Glutamatergic neuron (in vitro differentiated cells): ENCODE results near the gene SYT14. TPM values are rescaled to one million over a fixed set of nuclear protein-coding genes. Genes with fewer than 3 reads are reported as not detected.

ENCODE experiments used
- DNase-seq: peaks from one replicate; pipeline ENCODE4 v3.0.0; 2022
- H3K27ac Mint-ChIP-seq: one replicate; pipeline ENCODE4 v1.8.0; 2020; ENCODE audit warnings: mild to moderate bottlenecking, mixed read lengths, inconsistent platforms; ENCODE audit not compliant: unreplicated experiment
- H3K27me3 Mint-ChIP-seq: one replicate; pipeline ENCODE4 v1.8.0; 2020; ENCODE audit warnings: mild to moderate bottlenecking, moderate library complexity, mixed read lengths, inconsistent platforms; ENCODE audit not compliant: unreplicated experiment
- H3K36me3 Mint-ChIP-seq: one replicate; pipeline ENCODE4 v1.8.0; 2020; ENCODE audit warnings: mild to moderate bottlenecking, mixed read lengths, inconsistent platforms; ENCODE audit not compliant: unreplicated experiment
- H3K4me1 Mint-ChIP-seq: one replicate; pipeline ENCODE4 v1.8.0; 2020; ENCODE audit warnings: mild to moderate bottlenecking, low read depth, mixed read lengths, inconsistent platforms; ENCODE audit not compliant: unreplicated experiment
- H3K4me3 Mint-ChIP-seq: one replicate; pipeline ENCODE4 v1.8.0; 2020; ENCODE audit warnings: mild to moderate bottlenecking, mixed read lengths, inconsistent platforms; ENCODE audit not compliant: unreplicated experiment
- H3K9me3 Mint-ChIP-seq: one replicate; pipeline ENCODE4 v1.8.0; 2020; ENCODE audit warnings: mild to moderate bottlenecking, moderate library complexity, mixed read lengths, inconsistent platforms; ENCODE audit not compliant: unreplicated experiment
- total RNA-seq: library from RNA; stranded (reverse); fragmentation: NEBNext Ultra II Directional; extraction: Animal tissue kit (Norgen Biotek cat#: 25700); gene quantifications from one replicate; pipeline ENCODE4 v1.2.1, GENCODE V29; 2021; ENCODE audit not compliant: unreplicated experiment
- TF ChIP-seq, protein P1 (sequence below): fragments of 200-600 bp; sonication (generic); IDR thresholded peaks from one replicate; pipeline ENCODE4 v1.5.0; 2021; ENCODE audit not compliant: partially characterized antibody, unreplicated experiment

Gene SYT14
- total RNA-seq, 1 donor from 2014 or later = 18.1 TPM

- Mint-ChIP-seq H3K27me3 (peaks cover 8% of the 10 kb centered on the region), H3K36me3 (no peaks in the 10 kb centered on the region), H3K9me3 (no peaks in the 10 kb centered on the region), H3K27ac (no peak overlapping the region), H3K4me1 (peaks cover 7% of the 10 kb centered on the region), H3K4me3 (no peak overlapping the region)
- DNase-seq = no peak
- TF ChIP-seq, protein P1, sequence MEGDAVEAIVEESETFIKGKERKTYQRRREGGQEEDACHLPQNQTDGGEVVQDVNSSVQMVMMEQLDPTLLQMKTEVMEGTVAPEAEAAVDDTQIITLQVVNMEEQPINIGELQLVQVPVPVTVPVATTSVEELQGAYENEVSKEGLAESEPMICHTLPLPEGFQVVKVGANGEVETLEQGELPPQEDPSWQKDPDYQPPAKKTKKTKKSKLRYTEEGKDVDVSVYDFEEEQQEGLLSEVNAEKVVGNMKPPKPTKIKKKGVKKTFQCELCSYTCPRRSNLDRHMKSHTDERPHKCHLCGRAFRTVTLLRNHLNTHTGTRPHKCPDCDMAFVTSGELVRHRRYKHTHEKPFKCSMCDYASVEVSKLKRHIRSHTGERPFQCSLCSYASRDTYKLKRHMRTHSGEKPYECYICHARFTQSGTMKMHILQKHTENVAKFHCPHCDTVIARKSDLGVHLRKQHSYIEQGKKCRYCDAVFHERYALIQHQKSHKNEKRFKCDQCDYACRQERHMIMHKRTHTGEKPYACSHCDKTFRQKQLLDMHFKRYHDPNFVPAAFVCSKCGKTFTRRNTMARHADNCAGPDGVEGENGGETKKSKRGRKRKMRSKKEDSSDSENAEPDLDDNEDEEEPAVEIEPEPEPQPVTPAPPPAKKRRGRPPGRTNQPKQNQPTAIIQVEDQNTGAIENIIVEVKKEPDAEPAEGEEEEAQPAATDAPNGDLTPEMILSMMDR = no peak
Measured at GRCh38 chr1:209936125-209936524, 1.9 kb upstream of the SYT14 start.

DNA sequence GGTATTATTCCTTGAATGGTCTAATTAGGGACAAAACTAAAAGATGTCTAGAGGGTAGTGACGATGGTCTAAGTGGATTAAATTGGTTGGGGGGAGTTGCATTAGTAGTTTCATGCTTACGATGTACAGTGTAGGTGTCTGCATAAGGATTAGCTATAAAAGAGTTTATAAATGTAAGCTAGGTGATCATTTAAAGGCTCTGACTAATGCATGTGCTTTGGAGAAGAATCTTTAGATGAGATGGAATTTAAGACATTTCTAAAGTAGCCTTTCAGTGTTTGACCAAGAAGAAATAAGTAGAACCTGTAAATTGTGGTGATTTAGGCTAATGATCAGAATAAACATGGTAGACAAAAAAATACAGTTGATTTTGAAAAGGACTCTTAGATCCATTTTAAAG, 7.4 kb downstream of the SYT14 start:
- no peaks in the 10 kb centered on the region for H3K9me3 Mint-ChIP-seq
- H3K27ac Mint-ChIP-seq = no peak overlapping the region
- no peaks in the 10 kb centered on the region for H3K36me3 Mint-ChIP-seq
- H3K27me3 Mint-ChIP-seq = no peaks in the 10 kb centered on the region
- DNase-seq = no peak
- H3K4me3 Mint-ChIP-seq = no peak overlapping the region
- TF ChIP-seq, protein P1 = no peak
- H3K4me1 Mint-ChIP-seq = no peaks in the 10 kb centered on the region

- DNase-seq = no peak
- no peaks in the 10 kb centered on the region for H3K9me3 Mint-ChIP-seq
- no peaks in the 10 kb centered on the region for H3K27me3 Mint-ChIP-seq
Measured at GRCh38 chr1:209948155-209948554, 10.1 kb downstream of the SYT14 start.

GRCh38 chr1:209956116-209956515, 18.1 kb downstream of the SYT14 start:
- Mint-ChIP-seq H3K36me3 (no peaks in the 10 kb centered on the region), H3K27ac (no peak overlapping the region), H3K9me3 (peaks cover 3% of the 10 kb centered on the region), H3K27me3 (no peaks in the 10 kb centered on the region), H3K4me3 (no peak overlapping the region), H3K4me1 (no peaks in the 10 kb centered on the region)
- TF ChIP-seq, protein P1 = no peak
- no peak for DNase-seq

More at GRCh38 chr1:209948155-209948554, 10.1 kb downstream of the SYT14 start:
- Mint-ChIP-seq H3K27ac (no peak overlapping the region), H3K36me3 (no peaks in the 10 kb centered on the region), H3K4me1 (no peaks in the 10 kb centered on the region), H3K4me3 (no peak overlapping the region)
- TF ChIP-seq, protein P1 = no peak

- TF ChIP-seq, protein P1 = no peak
- H3K27ac Mint-ChIP-seq = no peak overlapping the region
Measured at GRCh38 chr1:209959623-209960022, 21.6 kb downstream of the SYT14 start.

More at GRCh38 chr1:209959623-209960022, 21.6 kb downstream of the SYT14 start:
- Mint-ChIP-seq H3K4me3 (no peak overlapping the region), H3K9me3 (peaks cover 3% of the 10 kb centered on the region), H3K27me3 (no peaks in the 10 kb centered on the region), H3K4me1 (no peaks in the 10 kb centered on the region), H3K36me3 (no peaks in the 10 kb centered on the region)
- no peak for DNase-seq
